NCI-H524 (cell line): ENCODE measurements around the gene ACADVL.
A peak's percentile ranks its signal among the peaks of the same experiment; 100 is the strongest.

Experiments
- DNase-seq, 2 experiments: peaks; one replicate each; lab custom pipeline; 2025; lab: John Stamatoyannopoulos, UW

ACADVL gene

GRCh38 chr17:7251661-7252175 lies 32.0 kb downstream of the ACADVL start, which contains the start of gene CTDNEP1:
CTDNEP1 (minus strand) TSS chr17:7251734; CDS start chr17:7251296, 438 bp downstream.
- DNase-seq = peak; percentile 83 to 94

GRCh38 chr17:7252176-7253043 lies 32.7 kb downstream of the ACADVL start, which contains the start of gene ELP5:
ELP5 (plus strand) TSS chr17:7252215; CDS start chr17:7252551, 336 bp downstream.
- DNase-seq = peak; percentile 27 to 83

GRCh38 chr17:7253082-7253481 lies 33.3 kb downstream of the ACADVL start:
- no peak for DNase-seq

GRCh38 chr17:7254511-7254910 lies 34.8 kb downstream of the ACADVL start:
- no peak for DNase-seq

- no peak for DNase-seq
Observed at GRCh38 chr17:7256766-7257456, 37.2 kb downstream of the ACADVL start.

- DNase-seq = no peak
Observed at GRCh38 chr17:7258731-7259554, 39.2 kb downstream of the ACADVL start.

GRCh38 chr17:7259555-7259889 lies 39.8 kb downstream of the ACADVL start:
- no peak for DNase-seq

- DNase-seq = no peak
Observed at GRCh38 chr17:7260151-7260550, 40.4 kb downstream of the ACADVL start.

GRCh38 chr17:7260651-7261378 lies 41.1 kb downstream of the ACADVL start:
- DNase-seq = no peak

GRCh38 chr17:7261379-7262191 lies 41.8 kb downstream of the ACADVL start:
- DNase-seq = no peak

GRCh38 chr17:7262192-7262934 lies 42.6 kb downstream of the ACADVL start, which contains the start of gene CLDN7:
CLDN7 (minus strand) TSS chr17:7262478; CDS start chr17:7262043, 435 bp downstream.
- DNase-seq = no peak

GRCh38 chr17:7262935-7263800 lies 43.4 kb downstream of the ACADVL start:
- DNase-seq = no peak

GRCh38 chr17:7263801-7264078 lies 44.0 kb downstream of the ACADVL start:
- no peak for DNase-seq

GRCh38 chr17:7266784-7267183 lies 47.0 kb downstream of the ACADVL start:
- no peak for DNase-seq
